IMR-90 (cell line): ENCODE measurements around the gene PRKCB. TPM values are rescaled to one million over a fixed set of nuclear protein-coding genes. Genes with fewer than 3 reads are reported as not detected.

Experiments
- ATAC-seq: fragments of 200-7000 bp; cut with Tn5 transposase; 2 replicates; pipeline ENCODE4 v1.9.1; 2020; ENCODE audit warnings: low read depth, mild to moderate bottlenecking, moderate library complexity
- BruUV-seq: library from RNA; stranded (reverse); fragments of 400-500 nt; replicated peaks from 2 replicates; lab custom pipeline; 2021; lab: Mats Ljungman, UMichigan
- CTCF ChIA-PET: fragments of 300-600 bp; formaldehyde crosslinking; extraction: SDS; loops from one replicate; lab custom pipeline; 2021; ENCODE audit warnings: antibody characterized with exemption; lab: Yijun Ruan, JAX
- POLR2A ChIA-PET: fragments of 300-600 bp; sonication (Branson Sonifier 250); formaldehyde crosslinking; loops from one replicate; lab custom pipeline; 2022; ENCODE audit warnings: antibody characterized with exemption; ENCODE audit not compliant: unreplicated experiment; lab: Charles Lee
- DNase-seq: peaks from one replicate; pipeline ENCODE4 v3.0.0; 2013
- H2AFZ ChIP-seq: replicated peaks from 2 replicates; pipeline ENCODE3; 2013; ENCODE audit warnings: low read length, mild to moderate bottlenecking; ENCODE audit not compliant: poor library complexity
- H2AK5ac ChIP-seq: 2 replicates; pipeline ENCODE4 v1.6.1; 2013; ENCODE audit warnings: low read depth, low read length, inconsistent platforms
- H2AK9ac ChIP-seq: replicated peaks from 2 replicates; pipeline ENCODE3; 2013; ENCODE audit warnings: mild to moderate bottlenecking, low read depth, low read length, moderate library complexity; ENCODE audit not compliant: poor library complexity
- H2BK120ac ChIP-seq: 2 replicates; pipeline ENCODE4 v1.6.1; 2013; ENCODE audit warnings: low read depth, low read length, inconsistent platforms
- H2BK15ac ChIP-seq: 3 replicates; pipeline ENCODE4 v1.6.1; 2013; ENCODE audit warnings: low read depth, low read length, inconsistent platforms
- H2BK20ac ChIP-seq: 2 replicates; pipeline ENCODE4 v1.6.1; 2013; ENCODE audit warnings: low read depth, mild to moderate bottlenecking, inconsistent platforms, low read length, moderate library complexity
- H2BK5ac ChIP-seq: 2 replicates; pipeline ENCODE4 v1.6.1; 2013; ENCODE audit warnings: mild to moderate bottlenecking, low read depth, low read length, inconsistent platforms; ENCODE audit not compliant: poor library complexity, severe bottlenecking
- H3K14ac ChIP-seq: replicated peaks from 2 replicates; pipeline ENCODE4 v1.6.1; 2013; ENCODE audit warnings: low read depth, low read length, inconsistent platforms
- H3K18ac ChIP-seq: 2 replicates; pipeline ENCODE4 v1.6.1; 2013; ENCODE audit warnings: low read depth, low read length, control low read depth
- H3K23ac ChIP-seq: 2 replicates; pipeline ENCODE4 v1.6.1; 2013; ENCODE audit warnings: low read depth, low read length, inconsistent platforms
- H3K27ac ChIP-seq: 2 replicates; pipeline ENCODE4 v1.5.1; 2013; ENCODE audit warnings: mild to moderate bottlenecking, control low read depth, low read length; ENCODE audit not compliant: insufficient read depth
- H3K27me3 ChIP-seq: 2 replicates; pipeline ENCODE4 v1.6.1; 2013; ENCODE audit warnings: low read length; ENCODE audit not compliant: control insufficient read depth, insufficient read depth
- H3K36me3 ChIP-seq: 2 replicates; pipeline ENCODE4 v1.6.1; 2013; ENCODE audit warnings: low read length, mixed read lengths; ENCODE audit not compliant: control insufficient read depth, insufficient read depth
- H3K4ac ChIP-seq: 2 replicates; pipeline ENCODE4 v1.6.1; 2013; ENCODE audit warnings: low read depth, low read length, inconsistent platforms
- H3K4me1 ChIP-seq: 2 replicates; pipeline ENCODE4 v1.6.1; 2013; ENCODE audit warnings: low read length, mixed read lengths; ENCODE audit not compliant: control insufficient read depth, insufficient read depth
- H3K4me2 ChIP-seq: 2 replicates; pipeline ENCODE4 v1.6.1; 2013; ENCODE audit warnings: low read depth, mild to moderate bottlenecking, control low read depth, low read length, moderate library complexity
- H3K4me3 ChIP-seq: 2 replicates; pipeline ENCODE4 v1.5.1; 2013; ENCODE audit warnings: low read depth, mild to moderate bottlenecking, control low read depth, low read length, moderate library complexity; ENCODE audit not compliant: insufficient read depth
- H3K56ac ChIP-seq: 2 replicates; pipeline ENCODE4 v1.6.1; 2013; ENCODE audit warnings: low read length, inconsistent platforms; ENCODE audit not compliant: insufficient read depth; ENCODE audit errors: extremely low read depth
- H3K79me1 ChIP-seq, 2 experiments: 2 replicates each; pipeline ENCODE4 v1.6.1; 2013; ENCODE audit warnings: low read length in 2 of 2, inconsistent platforms in 1 of 2, low read depth in 1 of 2
- H3K9ac ChIP-seq: 2 replicates; pipeline ENCODE4 v1.6.1; 2013; ENCODE audit warnings: low read depth, low read length, control low read depth
- H3K9me1 ChIP-seq: 2 replicates; pipeline ENCODE4 v1.6.1; 2013; ENCODE audit warnings: low read length, inconsistent platforms; ENCODE audit not compliant: insufficient read depth
- H3K9me3 ChIP-seq: 2 replicates; pipeline ENCODE4 v1.6.1; 2013; ENCODE audit warnings: low read length; ENCODE audit not compliant: control insufficient read depth, insufficient read depth
- H4K20me1 ChIP-seq: 2 replicates; pipeline ENCODE4 v1.6.1; 2013; ENCODE audit warnings: low read length, inconsistent platforms; ENCODE audit not compliant: insufficient read depth
- H4K5ac ChIP-seq: 2 replicates; pipeline ENCODE4 v1.6.1; 2013; ENCODE audit warnings: mild to moderate bottlenecking, low read depth, low read length, control low read depth
- H4K8ac ChIP-seq, 2 experiments: 2 replicates each; pipeline ENCODE4 v1.6.1; 2013; ENCODE audit warnings: low read depth in 2 of 2, low read length in 2 of 2, control low read depth in 1 of 2, inconsistent platforms in 1 of 2
- H4K91ac ChIP-seq: 2 replicates; pipeline ENCODE4 v1.6.1; 2013; ENCODE audit warnings: low read depth, low read length, inconsistent platforms; ENCODE audit not compliant: insufficient read depth
- FOS ChIP-seq: fragments of 150-350 bp; IDR thresholded peaks from 2 replicates; pipeline ENCODE4 v1.6.1; 2016; ENCODE audit warnings: low read depth, low read length
- NFE2L2 ChIP-seq: fragments of 150-350 bp; IDR thresholded peaks from 2 replicates; pipeline ENCODE4 v1.6.1; 2016; ENCODE audit warnings: low read depth, mild to moderate bottlenecking, low read length
- POLR2A ChIP-seq: IDR thresholded peaks from 2 replicates; pipeline ENCODE4 v1.6.1; 2012; ENCODE audit warnings: mild to moderate bottlenecking, low read depth, low read length
- RAD21 ChIP-seq: IDR thresholded peaks from 2 replicates; pipeline ENCODE4 v1.6.1; 2012; ENCODE audit warnings: low read length, improper control_type of control experiment
- RFX5 ChIP-seq: IDR thresholded peaks from 2 replicates; pipeline ENCODE4 v1.8.0; 2012; ENCODE audit warnings: low read depth, mild to moderate bottlenecking, low read length, moderate library complexity
- SMC3 ChIP-seq: fragments of 150-350 bp; IDR thresholded peaks from 2 replicates; pipeline ENCODE4 v1.6.1; 2016; ENCODE audit warnings: low read depth, mild to moderate bottlenecking, antibody characterized with exemption, low read length, moderate library complexity
- USF2 ChIP-seq: fragments of 150-350 bp; IDR thresholded peaks from 2 replicates; pipeline ENCODE4 v1.6.1; 2017; ENCODE audit warnings: mild to moderate bottlenecking, antibody characterized with exemption, low read length, low read depth
- WGBS, 2 experiments: methylation state at CpG; one replicate each; pipeline versions ENCODE4 v1.1.5 to v1.1.7; 2013; ENCODE audit warnings: missing lambda C conversion rate in 2 of 2; ENCODE audit not compliant: insufficient read length in 1 of 2; ENCODE audit errors: extremely low coverage in 2 of 2; 5-methylcytosine and 5-hydroxymethylcytosine counted together
- dilution Hi-C: fragments of 300-500 bp; cut with HindIII; formaldehyde crosslinking; loops from one replicate; pipeline ENCODE4 v1.14.3; 2018; ENCODE audit warnings: low sequenced_read_pairs; ENCODE audit not compliant: unreplicated experiment
- in situ Hi-C: fragments of 300-500 bp; cut with MboI; formaldehyde crosslinking; loops from 3 replicates; pipeline ENCODE4 v1.14.3; 2019; ENCODE audit warnings: low sequenced_read_pairs, inconsistent platforms, mixed read lengths
- intact Hi-C: fragments of 100-400 bp; cut with micrococcal nuclease; formaldehyde crosslinking; loops from 2 replicates; pipeline ENCODE4 v1.10.0; 2022
- polyA plus RNA-seq, 3 experiments: library from polyadenylated mRNA; depleted of rRNA; stranded (reverse); fragments of >200 nt; gene quantifications; 2 replicates each; pipeline ENCODE4 v1.2.3, GENCODE V29; 2012; ENCODE audit warnings: low replicate concordance in 1 of 3
- total RNA-seq: library from RNA; depleted of rRNA; stranded (reverse); fragments of >200 nt; gene quantifications from 2 replicates; pipeline ENCODE4 v1.2.3, GENCODE V29; 2012
- TF ChIP-seq, protein P1 (sequence below): conservative IDR thresholded peaks from 2 replicates; pipeline ENCODE4 v1.5.1; 2012; ENCODE audit warnings: mild to moderate bottlenecking, low read depth, low read length, improper control_type of control experiment

PRKCB gene
- total and polyA plus RNA-seq, 2 of the 4 experiments (the other 2 are of a cell fraction), result under 0.01 TPM; not detected in 1

GRCh38 chr16:24258791-24259190 lies 423.0 kb downstream of the PRKCB start:
- no peak overlapping the region for H2AK9ac ChIP-seq
- no CpG with 5 or more reads among the region's 1 CpG for WGBS, 2 experiments
- POLR2A ChIA-PET, result no interaction called here

More at GRCh38 chr16:24258791-24259190, 423.0 kb downstream of the PRKCB start:
- Histone ChIP-seq H3K56ac (no peak overlapping the region), H3K27me3 (no peaks in the 10 kb centered on the region), H3K4me2 (no peak overlapping the region), H3K23ac (no peak overlapping the region), H2AFZ (no peak overlapping the region), H3K9me3 (no peaks in the 10 kb centered on the region), H2AK5ac (no peak overlapping the region), H4K8ac (no peak overlapping the region), H3K18ac (no peak overlapping the region), H3K4me1 (no peaks in the 10 kb centered on the region), H3K27ac (no peak overlapping the region), H3K4me3 (no peak overlapping the region), H2BK15ac (no peak overlapping the region), H4K5ac (no peak overlapping the region), H4K20me1 (no peaks in the 10 kb centered on the region), H3K9ac (no peak overlapping the region), H3K14ac (no peak overlapping the region), H3K79me1 (no peaks in the 10 kb centered on the region), H2BK20ac (no peak overlapping the region), H3K36me3 (no peaks in the 10 kb centered on the region), H4K91ac (no peak overlapping the region), H3K4ac (no peak overlapping the region), H3K9me1 (no peaks in the 10 kb centered on the region), H2BK120ac (no peak overlapping the region), H2BK5ac (no peak overlapping the region)
- dilution Hi-C loops (no loop called here), in situ Hi-C loops (no loop called here), intact Hi-C loops (no loop called here)
- ATAC-seq (no peak), DNase-seq (no peak)
- BruUV-seq, result no TSS peak
- TF ChIP-seq USF2, result no peak
- no peak for TF ChIP-seq SMC3
- no peak for TF ChIP-seq RAD21
- TF ChIP-seq FOS, result no peak
- TF ChIP-seq, protein P1, sequence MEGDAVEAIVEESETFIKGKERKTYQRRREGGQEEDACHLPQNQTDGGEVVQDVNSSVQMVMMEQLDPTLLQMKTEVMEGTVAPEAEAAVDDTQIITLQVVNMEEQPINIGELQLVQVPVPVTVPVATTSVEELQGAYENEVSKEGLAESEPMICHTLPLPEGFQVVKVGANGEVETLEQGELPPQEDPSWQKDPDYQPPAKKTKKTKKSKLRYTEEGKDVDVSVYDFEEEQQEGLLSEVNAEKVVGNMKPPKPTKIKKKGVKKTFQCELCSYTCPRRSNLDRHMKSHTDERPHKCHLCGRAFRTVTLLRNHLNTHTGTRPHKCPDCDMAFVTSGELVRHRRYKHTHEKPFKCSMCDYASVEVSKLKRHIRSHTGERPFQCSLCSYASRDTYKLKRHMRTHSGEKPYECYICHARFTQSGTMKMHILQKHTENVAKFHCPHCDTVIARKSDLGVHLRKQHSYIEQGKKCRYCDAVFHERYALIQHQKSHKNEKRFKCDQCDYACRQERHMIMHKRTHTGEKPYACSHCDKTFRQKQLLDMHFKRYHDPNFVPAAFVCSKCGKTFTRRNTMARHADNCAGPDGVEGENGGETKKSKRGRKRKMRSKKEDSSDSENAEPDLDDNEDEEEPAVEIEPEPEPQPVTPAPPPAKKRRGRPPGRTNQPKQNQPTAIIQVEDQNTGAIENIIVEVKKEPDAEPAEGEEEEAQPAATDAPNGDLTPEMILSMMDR, result no peak
- TF ChIP-seq NFE2L2, result no peak
- no peak for TF ChIP-seq RFX5
- no peak for TF ChIP-seq POLR2A
- CTCF ChIA-PET, result interaction anchor here (0.6 kb wide), 1 partner anchor 15 kb away, joined by 6 read pairs; no protein-coding TSS in a partner anchor
